Activated CD4-positive, alpha-beta T cell treated with anti-CD3 and anti-CD28 coated beads for 24 hours (primary cell): ENCODE measurements around the gene GCSH.

Source experiments
- DNase-seq, 2 donors: peaks; one replicate each; pipeline ENCODE4 v3.0.0-alpha.2; 2020; ENCODE audit warnings: low read depth in 2 of 2

GCSH gene

GRCh38 chr16:81105946-81106345, 9.8 kb upstream of the GCSH start:
- no peak for DNase-seq

GRCh38 chr16:81101702-81102101, 5.5 kb upstream of the GCSH start:
- DNase-seq = no peak

GRCh38 chr16:81099958-81100357, 3.8 kb upstream of the GCSH start:
- no peak for DNase-seq

- no peak for DNase-seq
Observed at GRCh38 chr16:81097230-81097629, 1.0 kb upstream of the GCSH start.

GRCh38 chr16:81096715-81097208, 567 bp upstream of the GCSH start:
- no peak for DNase-seq

GRCh38 chr16:81095653-81095952, 592 bp downstream of the GCSH start:
- peak in 1 of 2 donors; percentile 3 for DNase-seq

GRCh38 chr16:81094771-81095251, 1.4 kb downstream of the GCSH start:
- DNase-seq = no peak

- no peak for DNase-seq
Observed at GRCh38 chr16:81088836-81089235, 7.4 kb downstream of the GCSH start.

- no peak for DNase-seq
Observed at GRCh38 chr16:81081014-81081413, 15.2 kb downstream of the GCSH start.

- no peak for DNase-seq
Observed at GRCh38 chr16:81080233-81080632, 16.0 kb downstream of the GCSH start.

GRCh38 chr16:81077076-81077940, 18.9 kb downstream of the GCSH start, which contains the start of gene C16orf46:
Gene C16orf46, minus strand, starts transcription at chr16:81077238. Its CDS starts 13,283 bp downstream, at chr16:81063955.
- peak; percentile 89 to 95 for DNase-seq

GRCh38 chr16:81076566-81077075, 19.6 kb downstream of the GCSH start:
- peak; percentile 88 to 94 for DNase-seq

- DNase-seq = no peak
Observed at GRCh38 chr16:81073560-81074330, 22.4 kb downstream of the GCSH start.

- no peak for DNase-seq
Observed at GRCh38 chr16:81071805-81072204, 24.4 kb downstream of the GCSH start.

- DNase-seq = no peak
Observed at GRCh38 chr16:81070979-81071378, 25.2 kb downstream of the GCSH start.

- no peak for DNase-seq
Observed at GRCh38 chr16:81069063-81069462, 27.1 kb downstream of the GCSH start.

GRCh38 chr16:81067166-81067565, 29.0 kb downstream of the GCSH start:
- DNase-seq = no peak

GRCh38 chr16:81066681-81067080, 29.5 kb downstream of the GCSH start:
- DNase-seq = no peak

- DNase-seq = no peak
Observed at GRCh38 chr16:81061871-81062608, 34.2 kb downstream of the GCSH start.

GRCh38 chr16:81061307-81061640, 34.9 kb downstream of the GCSH start:
- no peak for DNase-seq

- no peak for DNase-seq
Observed at GRCh38 chr16:81060576-81061306, 35.5 kb downstream of the GCSH start.
